Smooth muscle cell of the brain vasculature (primary cell): Measurements from ENCODE around the gene TSR1.

Experiments used
- DNase-seq: peaks from one replicate; pipeline ENCODE4 v3.0.0-alpha.2; 2012; ENCODE audit warnings: low read depth, low spot score

The TSR1 gene

DNA sequence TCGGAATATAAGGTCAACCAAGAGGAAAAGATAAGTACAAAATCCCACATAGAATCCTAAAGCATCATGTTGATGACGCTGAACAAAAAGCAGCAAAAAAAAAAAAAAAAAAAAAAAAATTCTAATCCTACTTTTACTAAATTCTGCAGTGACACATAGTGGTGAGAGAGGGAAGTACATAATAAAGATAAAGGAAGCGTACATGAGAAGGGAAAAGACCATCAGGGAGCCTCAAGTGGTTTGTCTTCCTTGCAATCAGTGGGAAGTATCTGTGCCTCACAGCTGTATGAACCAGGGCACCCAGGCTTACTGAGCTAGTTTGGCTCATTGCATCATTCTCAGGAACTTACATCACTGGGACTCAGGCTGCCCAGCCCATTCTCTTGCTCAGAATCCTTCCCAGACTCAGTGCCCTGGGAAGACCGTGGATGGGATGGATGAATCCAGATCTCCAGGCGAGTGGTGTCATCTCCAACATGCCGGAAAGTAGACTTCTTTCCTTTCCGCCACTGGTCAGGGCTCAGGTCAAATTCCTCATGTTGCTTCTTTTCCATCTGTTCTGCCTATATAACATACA lies 53.9 kb downstream of the TSR1 start:
- DNase-seq: peak; percentile 66

DNA sequence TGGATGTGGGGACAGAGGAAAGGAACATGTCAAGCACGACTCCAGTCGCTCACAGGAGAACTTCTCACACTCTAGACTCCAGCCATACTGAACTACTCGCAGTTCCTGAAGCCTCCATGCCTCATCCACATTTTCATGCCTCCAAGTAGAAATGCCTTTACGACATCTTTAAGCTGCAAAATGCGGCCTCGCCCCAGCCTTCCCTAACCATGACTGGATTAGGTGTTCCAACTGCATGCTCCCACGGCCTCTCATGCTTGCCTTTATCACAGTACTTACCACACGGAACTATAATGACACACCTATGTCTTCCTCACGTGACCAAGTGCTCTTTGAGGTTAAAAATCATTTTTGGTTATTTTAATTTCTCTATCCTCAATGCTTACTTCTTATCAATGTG lies 56.5 kb downstream of the TSR1 start:
- DNase-seq: no peak

DNA sequence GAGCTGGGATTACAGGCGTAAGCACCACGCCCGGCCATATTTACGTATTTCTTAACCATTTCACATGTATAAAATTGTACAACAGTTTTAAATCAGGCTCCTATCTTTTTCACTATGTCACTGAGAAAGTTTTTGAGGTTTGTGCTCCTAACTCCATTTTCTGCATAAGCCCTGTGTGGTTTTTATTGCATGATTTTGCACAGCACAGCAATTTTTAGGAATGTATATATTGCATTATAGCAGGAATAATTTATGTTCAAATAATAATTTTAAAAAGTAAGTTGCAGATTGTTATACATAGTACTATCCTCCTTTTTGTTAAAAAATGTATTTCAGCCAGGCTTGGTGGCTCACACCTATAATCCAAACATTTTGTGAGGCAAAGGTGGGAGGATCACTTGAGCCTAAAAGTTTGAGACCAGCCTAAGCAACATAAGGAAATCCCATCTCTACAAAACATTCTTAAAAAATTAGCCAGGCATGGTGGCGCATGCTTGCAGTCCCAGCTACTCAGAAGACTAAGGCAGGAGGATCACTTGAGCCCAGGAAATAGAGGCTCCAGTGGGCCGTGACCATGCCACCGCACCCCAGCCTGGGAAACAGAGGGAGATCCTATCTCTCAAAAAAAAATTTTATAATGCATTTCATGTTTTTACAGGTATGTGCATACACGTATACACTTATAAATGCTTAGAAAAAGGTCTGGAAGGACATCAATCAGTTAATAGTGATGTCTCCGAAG lies 58.7 kb downstream of the TSR1 start:
- DNase-seq: no peak

DNA sequence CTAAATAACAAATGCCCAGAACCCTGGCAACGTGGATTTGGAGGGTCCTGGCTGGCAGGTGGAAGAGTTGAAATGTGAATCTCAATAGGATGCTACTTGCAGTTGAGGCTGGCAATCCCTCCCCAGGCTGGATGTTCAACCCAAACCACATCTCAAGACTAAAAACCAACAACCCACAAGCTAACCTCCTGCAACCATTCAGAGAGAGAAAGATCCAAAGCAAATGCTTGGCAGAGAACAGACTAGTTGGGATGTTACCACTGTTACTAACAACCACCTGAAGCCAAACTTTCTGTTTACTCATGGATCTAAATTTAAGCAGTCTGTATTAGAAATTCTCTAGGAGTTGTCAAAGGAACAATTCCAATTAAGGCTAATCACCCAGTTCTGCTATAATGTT lies 60.5 kb downstream of the TSR1 start:
- no peak for DNase-seq

DNA sequence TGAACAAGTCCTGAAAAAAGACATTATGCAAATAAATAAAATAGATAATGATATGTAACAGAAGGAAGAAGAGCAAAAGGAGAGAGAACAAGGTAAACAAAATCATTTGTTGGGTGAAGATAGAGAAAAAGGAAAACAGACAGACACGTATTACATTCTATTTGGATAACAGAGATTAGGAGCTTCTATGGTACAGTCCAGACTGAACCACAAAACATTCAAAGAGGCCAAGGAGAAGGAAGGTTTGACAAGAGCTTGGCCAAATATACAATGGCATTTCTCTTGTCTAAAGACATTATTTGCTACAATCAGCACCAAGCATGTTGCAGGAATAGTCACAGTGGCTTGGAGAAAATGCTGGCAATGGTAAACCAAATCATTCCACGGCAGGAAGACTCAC lies 61.8 kb downstream of the TSR1 start:
- DNase-seq: no peak
